ENCODE measurements around the gene OR2A25. TPM values are rescaled to one million over a fixed set of nuclear protein-coding genes. Genes with fewer than 3 reads are reported as not detected.

OR2A25 gene
- polyA plus RNA-seq, 2 of the 4 experiments (the other 2 are of a cell fraction): not detected

DNA sequence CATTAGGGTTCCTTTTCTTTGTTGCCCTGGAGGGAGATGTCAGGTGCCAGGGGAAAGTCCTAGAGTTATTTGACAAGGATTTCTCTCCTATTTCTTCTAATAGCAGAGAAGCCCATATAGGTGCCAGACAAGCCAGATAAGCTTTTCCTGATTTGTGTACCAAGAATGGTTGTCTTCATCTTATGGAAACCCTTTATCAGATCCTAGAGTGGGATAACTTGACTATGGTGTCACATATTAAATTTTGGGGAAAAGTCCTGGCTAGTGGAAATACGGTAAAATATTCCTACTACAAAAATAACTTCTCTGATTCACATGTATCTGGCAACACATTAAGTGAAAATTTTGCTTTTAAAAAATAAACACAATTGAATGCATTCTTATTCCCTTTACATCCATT, 17.6 kb downstream of the OR2A25 start:
- FAIRE-seq: no peak
- no peak overlapping the region for H3K4me2 ChIP-seq
- H3K27ac ChIP-seq: no peak overlapping the region
- no peaks in the 10 kb centered on the region for H3K9me3 ChIP-seq
- H3K4me1 ChIP-seq: no peaks in the 10 kb centered on the region
- TF ChIP-seq, protein P1, sequence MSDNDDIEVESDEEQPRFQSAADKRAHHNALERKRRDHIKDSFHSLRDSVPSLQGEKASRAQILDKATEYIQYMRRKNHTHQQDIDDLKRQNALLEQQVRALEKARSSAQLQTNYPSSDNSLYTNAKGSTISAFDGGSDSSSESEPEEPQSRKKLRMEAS (IDR thresholded peaks at IDR 0.05): no peak
- ChIA-PET POLR2A (no interaction called here), CTCF (no interaction called here)
- WGBS (ENCODE audit: missing lambda C conversion rate): 5% methylated on average over 1 of the region's 1 CpG
- no peak overlapping the region for H3K4me3 ChIP-seq
- DNase-seq (ENCODE audit: low read depth in 1 of 2, low spot score in 1 of 2): no peak
- ATAC-seq: no peak

GRCh38 chr7:144090667-144091066, 21.1 kb downstream of the OR2A25 start:
- H3K4me2 ChIP-seq: no peak overlapping the region
- no peak overlapping the region for H3K27ac ChIP-seq
- FAIRE-seq: no peak
- H3K9me3 ChIP-seq: no peaks in the 10 kb centered on the region
- no peak overlapping the region for H3K4me3 ChIP-seq
- CTCF ChIA-PET: no interaction called here
- POLR2A ChIA-PET: no interaction called here
- ATAC-seq: no peak
- 32% methylated on average over 3 of the region's 3 CpGs for WGBS (ENCODE audit: missing lambda C conversion rate)
- no peak for DNase-seq (ENCODE audit: low read depth in 1 of 2, low spot score in 1 of 2)
- TF ChIP-seq BCL3 (IDR thresholded peaks at IDR 0.05) (no peak), FOXS1 (CRISPR knock-in tag; IDR thresholded peaks at IDR 0.05) (no peak), FOSB (CRISPR knock-in tag; IDR thresholded peaks at IDR 0.05) (no peak), RCOR1 (IDR thresholded peaks at IDR 0.05; ENCODE audit: low read depth, low read length) (no peak), TFCP2L1 (CRISPR knock-in tag; IDR thresholded peaks at IDR 0.05) (no peak)
- no peaks in the 10 kb centered on the region for H3K4me1 ChIP-seq

GRCh38 chr7:144098776-144099175, 29.2 kb downstream of the OR2A25 start:
- no peak for DNase-seq (ENCODE audit: low read depth in 1 of 2, low spot score in 1 of 2)
- FAIRE-seq: no peak
- CTCF ChIA-PET: interaction anchor here (1.7 kb wide), 1 partner anchor 29 kb away, joined by 5 read pairs; no protein-coding TSS in a partner anchor
- Histone ChIP-seq H3K4me2 (no peak overlapping the region), H3K4me1 (no peaks in the 10 kb centered on the region), H3K27ac (no peak overlapping the region), H3K9me3 (no peaks in the 10 kb centered on the region), H3K4me3 (no peak overlapping the region)
- no peak for TF ChIP-seq JUNB (IDR thresholded peaks at IDR 0.05)
- TF ChIP-seq BCL3 (IDR thresholded peaks at IDR 0.05): no peak
- no peak for TF ChIP-seq EHF (CRISPR knock-in tag; IDR thresholded peaks at IDR 0.05)
- TF ChIP-seq, protein P2, sequence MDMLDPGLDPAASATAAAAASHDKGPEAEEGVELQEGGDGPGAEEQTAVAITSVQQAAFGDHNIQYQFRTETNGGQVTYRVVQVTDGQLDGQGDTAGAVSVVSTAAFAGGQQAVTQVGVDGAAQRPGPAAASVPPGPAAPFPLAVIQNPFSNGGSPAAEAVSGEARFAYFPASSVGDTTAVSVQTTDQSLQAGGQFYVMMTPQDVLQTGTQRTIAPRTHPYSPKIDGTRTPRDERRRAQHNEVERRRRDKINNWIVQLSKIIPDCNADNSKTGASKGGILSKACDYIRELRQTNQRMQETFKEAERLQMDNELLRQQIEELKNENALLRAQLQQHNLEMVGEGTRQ (IDR thresholded peaks at IDR 0.05): no peak
- TF ChIP-seq CBX8 (IDR thresholded peaks at IDR 0.05): no peak
- TF ChIP-seq JUN (IDR thresholded peaks at IDR 0.05): no peak
- no peak for ATAC-seq
- POLR2A ChIA-PET: no interaction called here

DNA sequence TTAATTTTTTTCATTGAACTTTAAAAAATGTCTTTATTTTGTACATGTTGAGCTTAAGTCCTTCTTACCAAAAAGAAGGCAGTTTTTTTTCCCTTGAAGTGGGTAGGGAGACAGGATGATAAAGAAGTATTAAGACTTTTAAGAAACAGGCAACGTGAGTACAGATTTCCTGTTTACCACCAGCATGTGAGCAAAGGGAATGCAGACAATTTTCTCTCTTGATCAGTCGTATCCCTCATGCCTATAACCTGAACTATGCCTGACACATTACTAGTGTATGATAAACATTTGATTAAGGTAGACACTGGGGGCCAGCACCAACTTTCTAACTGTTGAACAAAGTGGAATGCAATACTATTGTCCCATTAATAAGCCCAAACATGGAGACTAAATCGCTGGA, 31.0 kb downstream of the OR2A25 start:
- 1% methylated on average over 3 of the region's 3 CpGs for WGBS (ENCODE audit: missing lambda C conversion rate)
- H3K4me2 ChIP-seq: no peak overlapping the region
- no peaks in the 10 kb centered on the region for H3K9me3 ChIP-seq
- TF ChIP-seq FOXS1 (CRISPR knock-in tag; IDR thresholded peaks at IDR 0.05) (no peak), FOSB (CRISPR knock-in tag; IDR thresholded peaks at IDR 0.05) (no peak), HOXA7 (CRISPR knock-in tag; IDR thresholded peaks at IDR 0.05) (no peak), JUN (IDR thresholded peaks at IDR 0.05) (no peak), NR3C1 (IDR thresholded peaks at IDR 0.05) (no peak), CHD4 (IDR thresholded peaks at IDR 0.05; ENCODE audit: borderline replicate concordance) (no peak), BCL3 (IDR thresholded peaks at IDR 0.05) (no peak), EHMT2 (IDR thresholded peaks at IDR 0.05; ENCODE audit: low read depth) (no peak), EP300 (IDR thresholded peaks at IDR 0.05) (no peak), ZFP36 (IDR thresholded peaks at IDR 0.05; ENCODE audit: borderline replicate concordance, partially characterized antibody) (no peak), MYC (IDR thresholded peaks at IDR 0.05; ENCODE audit: borderline replicate concordance, low read length) (no peak), NFE2L2 (conservative IDR thresholded peaks at IDR 0.05; ENCODE audit: low read length) (no peak), HOXB5 (CRISPR knock-in tag; IDR thresholded peaks at IDR 0.05) (no peak), TP53 (CRISPR knock-in tag; IDR thresholded peaks at IDR 0.05) (no peak), ELK1 (IDR thresholded peaks at IDR 0.05; ENCODE audit: low read depth, low read length) (no peak)
- TF ChIP-seq, protein P3, sequence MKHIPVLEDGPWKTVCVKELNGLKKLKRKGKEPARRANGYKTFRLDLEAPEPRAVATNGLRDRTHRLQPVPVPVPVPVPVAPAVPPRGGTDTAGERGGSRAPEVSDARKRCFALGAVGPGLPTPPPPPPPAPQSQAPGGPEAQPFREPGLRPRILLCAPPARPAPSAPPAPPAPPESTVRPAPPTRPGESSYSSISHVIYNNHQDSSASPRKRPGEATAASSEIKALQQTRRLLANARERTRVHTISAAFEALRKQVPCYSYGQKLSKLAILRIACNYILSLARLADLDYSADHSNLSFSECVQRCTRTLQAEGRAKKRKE (CRISPR knock-in tag; IDR thresholded peaks at IDR 0.05; ENCODE audit: low read depth): no peak
- no peak for DNase-seq (ENCODE audit: low read depth in 1 of 2, low spot score in 1 of 2)
- H3K4me1 ChIP-seq: no peaks in the 10 kb centered on the region
- CTCF ChIA-PET: no interaction called here
- no peak for ATAC-seq
- POLR2A ChIA-PET: no interaction called here
- no peak overlapping the region for H3K27ac ChIP-seq
- H3K4me3 ChIP-seq: no peak overlapping the region
- FAIRE-seq: no peak
